K562 treated with DMSO at 1 percent for 12 hours (cell line): ENCODE results near the gene CCT8. TPM values are rescaled to one million over a fixed set of nuclear protein-coding genes. Genes with fewer than 3 reads are reported as not detected.

Experiments used
- total RNA-seq: library from RNA; unstranded; fragments of 300-600 nt; gene quantifications from 2 replicates; pipeline ENCODE4 v1.2.3, GENCODE V29; 2022; ENCODE audit not compliant: insufficient read depth

Gene CCT8
- total RNA-seq, result 254 and 339 TPM in 2 replicates

GRCh38 chr21:29073222-29074006 lies at the start of gene CCT8:
Gene CCT8, minus strand, starts transcription at chr21:29073648. Its CDS starts 58 bp downstream, at chr21:29073590.

GRCh38 chr21:29024474-29025327 lies 48.7 kb downstream of the CCT8 start, which contains the start of gene USP16:
Gene USP16, plus strand, starts transcription at chr21:29024668. Its CDS starts 3,246 bp downstream, at chr21:29027914.

Other genes with a start within 250 kb of the CCT8 start
- gene LTN1, start 80.8 kb downstream of the CCT8 start, total RNA-seq, result 3.9 and 19.6 TPM in 2 replicates
- gene RWDD2B, start 54.3 kb downstream of the CCT8 start, total RNA-seq, result 3.7 and 7.8 TPM in 2 replicates
- 15.7 and 32.2 TPM in 2 replicates for gene USP16, start 49.0 kb downstream of the CCT8 start, total RNA-seq
- not detected in 2 replicates for gene MAP3K7CL, start 57.0 kb upstream of the CCT8 start, total RNA-seq
- gene BACH1, start 225.3 kb upstream of the CCT8 start, total RNA-seq, result 8.3 and 35.1 TPM in 2 replicates